GM06990 (cell line): ENCODE data around the gene ATP5F1A.

Experiments
- DNase-seq: peaks from one replicate; pipeline ENCODE4 v3.0.0-alpha.2; 2011; ENCODE audit not compliant: insufficient read length; ENCODE audit errors: extremely low read depth
- H3K27me3 ChIP-seq: replicated peaks from 2 replicates; pipeline ENCODE4 v1.6.0; 2011; ENCODE audit warnings: low read length; ENCODE audit not compliant: control insufficient read depth, insufficient read depth
- H3K36me3 ChIP-seq: 2 replicates; pipeline ENCODE4 v1.5.1; 2011; ENCODE audit warnings: low read length; ENCODE audit not compliant: control insufficient read depth, insufficient read depth
- H3K4me3 ChIP-seq: replicated peaks from 2 replicates; pipeline ENCODE4 v1.5.1; 2011; ENCODE audit warnings: low read depth, mild to moderate bottlenecking, control low read depth, low read length
- CTCF ChIP-seq: IDR thresholded peaks from 2 replicates; pipeline ENCODE4 v1.5.1; 2011; ENCODE audit warnings: low read length, control low read depth, mild to moderate bottlenecking, inconsistent platforms; ENCODE audit not compliant: insufficient read depth, poor library complexity, severe bottlenecking

Gene ATP5F1A

GRCh38 chr18:46104128-46104911 lies 6.2 kb upstream of the ATP5F1A start, which contains the start of gene HAUS1:
Gene HAUS1, plus strand, starts transcription at chr18:46104385. Its CDS starts 27 bp downstream, at chr18:46104412.
- Histone ChIP-seq H3K27me3 (no peaks in the 10 kb centered on the region), H3K4me3 (peak within 1 kb of the TSS; percentile 99), H3K36me3 (no peaks in the 10 kb centered on the region; the same call in 1 of the 2 replicates)
- DNase-seq: peak; percentile 86
- TF ChIP-seq CTCF: no peak

- no peak for DNase-seq
- no peak overlapping the region for H3K4me3 ChIP-seq
- H3K27me3 ChIP-seq: no peaks in the 10 kb centered on the region
- TF ChIP-seq CTCF: no peak
- H3K36me3 ChIP-seq: no peaks in the 10 kb centered on the region
Observed at GRCh38 chr18:46099463-46099862, 1.4 kb upstream of the ATP5F1A start.

- no peak for TF ChIP-seq CTCF
- no peak for DNase-seq
- peaks cover 1% of the 10 kb centered on the region for H3K36me3 ChIP-seq
- H3K27me3 ChIP-seq: no peaks in the 10 kb centered on the region
- H3K4me3 ChIP-seq: peak overlapping the region; percentile 92
Observed at GRCh38 chr18:46098616-46098933, 479 bp upstream of the ATP5F1A start.

- no peaks in the 10 kb centered on the region for H3K27me3 ChIP-seq
- no peak for DNase-seq
- H3K4me3 ChIP-seq: peak overlapping the region; percentile 92
- no peak for TF ChIP-seq CTCF
- peaks cover 5% of the 10 kb centered on the region for H3K36me3 ChIP-seq
Observed at GRCh38 chr18:46097431-46097800, 680 bp downstream of the ATP5F1A start.

- no peaks in the 10 kb centered on the region for H3K27me3 ChIP-seq
- H3K4me3 ChIP-seq: peak overlapping the region; percentile 92
- no peak for TF ChIP-seq CTCF
- DNase-seq: no peak
- peaks cover 5% of the 10 kb centered on the region for H3K36me3 ChIP-seq
Observed at GRCh38 chr18:46096651-46097300, 1.3 kb downstream of the ATP5F1A start.
